Measurements from ENCODE around the gene HOXD8. TPM values are rescaled to one million over a fixed set of nuclear protein-coding genes. Genes with fewer than 3 reads are reported as not detected.
A peak's percentile ranks its signal among the peaks of the same experiment; 100 is the strongest.

The HOXD8 gene
- total and polyA plus RNA-seq, 2 donors (not counting 1 experiment from before 2014, with no cell fraction given) = not detected

DNA sequence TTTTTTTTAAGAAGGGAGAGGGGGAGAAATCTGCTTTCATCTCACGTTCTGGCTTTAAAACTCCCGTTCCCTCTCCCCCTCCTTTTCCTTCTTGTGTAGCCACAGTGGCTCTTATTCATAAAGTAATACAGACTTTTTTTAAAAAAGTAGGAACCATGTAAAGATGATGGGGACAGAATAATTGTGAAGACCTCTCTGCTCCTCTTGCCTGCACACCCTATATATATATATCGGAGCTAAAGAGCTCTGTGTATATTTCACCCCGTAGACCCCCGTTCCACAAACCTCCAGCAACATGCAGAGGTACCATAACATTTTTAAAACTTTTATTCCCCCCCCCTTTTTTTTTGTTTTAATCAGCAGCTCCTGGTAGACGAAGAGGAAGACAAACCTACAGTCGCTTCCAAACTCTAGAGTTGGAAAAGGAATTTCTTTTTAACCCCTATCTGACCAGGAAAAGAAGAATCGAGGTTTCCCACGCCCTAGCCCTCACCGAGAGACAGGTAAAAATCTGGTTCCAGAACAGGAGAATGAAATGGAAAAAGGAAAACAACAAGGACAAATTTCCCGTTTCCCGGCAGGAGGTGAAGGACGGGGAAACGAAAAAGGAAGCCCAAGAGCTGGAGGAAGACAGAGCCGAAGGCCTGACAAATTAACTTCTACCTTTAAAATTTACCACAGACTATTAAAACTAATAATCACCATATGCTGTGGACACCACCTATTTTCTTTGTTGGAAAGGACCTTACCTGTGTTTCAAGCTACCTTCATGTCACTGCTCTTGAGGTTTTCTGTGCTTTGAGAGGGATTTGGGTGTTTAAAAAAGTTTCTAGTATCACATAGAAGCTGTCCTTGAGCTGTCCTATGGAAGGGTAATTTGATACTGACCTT lies 1.7 kb downstream of the HOXD8 start:
- H3K4me3 ChIP-seq (replicated peaks in 1 of 4; ENCODE audit: control extremely low read depth in 1 of 4, insufficient read depth in 1 of 4, low read depth in 3 of 4, low read length in 4 of 4) = no peak overlapping the region
- H3K27ac ChIP-seq (ENCODE audit: insufficient read depth, low read length) = no peak overlapping the region
- no peaks in the 10 kb centered on the region for H4K20me1 ChIP-seq (ENCODE audit: control insufficient read depth, extremely low read depth, insufficient read depth, low read length)
- no peak overlapping the region for H3K4me2 ChIP-seq (ENCODE audit: extremely low read depth, insufficient read depth, low read length)
- no peak for TF ChIP-seq EZH2 (IDR thresholded peaks at IDR 0.05; ENCODE audit: low read length, missing control alignments)
- TF ChIP-seq, protein P1, sequence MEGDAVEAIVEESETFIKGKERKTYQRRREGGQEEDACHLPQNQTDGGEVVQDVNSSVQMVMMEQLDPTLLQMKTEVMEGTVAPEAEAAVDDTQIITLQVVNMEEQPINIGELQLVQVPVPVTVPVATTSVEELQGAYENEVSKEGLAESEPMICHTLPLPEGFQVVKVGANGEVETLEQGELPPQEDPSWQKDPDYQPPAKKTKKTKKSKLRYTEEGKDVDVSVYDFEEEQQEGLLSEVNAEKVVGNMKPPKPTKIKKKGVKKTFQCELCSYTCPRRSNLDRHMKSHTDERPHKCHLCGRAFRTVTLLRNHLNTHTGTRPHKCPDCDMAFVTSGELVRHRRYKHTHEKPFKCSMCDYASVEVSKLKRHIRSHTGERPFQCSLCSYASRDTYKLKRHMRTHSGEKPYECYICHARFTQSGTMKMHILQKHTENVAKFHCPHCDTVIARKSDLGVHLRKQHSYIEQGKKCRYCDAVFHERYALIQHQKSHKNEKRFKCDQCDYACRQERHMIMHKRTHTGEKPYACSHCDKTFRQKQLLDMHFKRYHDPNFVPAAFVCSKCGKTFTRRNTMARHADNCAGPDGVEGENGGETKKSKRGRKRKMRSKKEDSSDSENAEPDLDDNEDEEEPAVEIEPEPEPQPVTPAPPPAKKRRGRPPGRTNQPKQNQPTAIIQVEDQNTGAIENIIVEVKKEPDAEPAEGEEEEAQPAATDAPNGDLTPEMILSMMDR (conservative IDR thresholded peaks at IDR 0.05 in 1 of 2, IDR thresholded peaks at IDR 0.05 in 1 of 2; ENCODE audit: low read depth in 1 of 2, low read length in 2 of 2) = no peak
- no peaks in the 10 kb centered on the region for H3K79me2 ChIP-seq (ENCODE audit: control insufficient read depth, insufficient read depth, low read length)
- H3K9ac ChIP-seq (ENCODE audit: insufficient read depth, low read length) = no peak overlapping the region
- no peak for DNase-seq (ENCODE audit: low read depth in 2 of 2)
- H3K9me3 ChIP-seq (ENCODE audit: control insufficient read depth, insufficient read depth, low read depth, low read length) = no peaks in the 10 kb centered on the region
- no peaks in the 10 kb centered on the region for H3K36me3 ChIP-seq (ENCODE audit: control insufficient read depth, insufficient read depth, low read length)
- no peaks in the 10 kb centered on the region for H3K4me1 ChIP-seq (ENCODE audit: control insufficient read depth, extremely low read depth, insufficient read depth, low read length)
- H2AFZ ChIP-seq (ENCODE audit: low read length) = no peak overlapping the region
- peaks cover 73% of the 10 kb centered on the region for H3K27me3 ChIP-seq (ENCODE audit: control insufficient read depth, insufficient read depth, low read length)

DNA sequence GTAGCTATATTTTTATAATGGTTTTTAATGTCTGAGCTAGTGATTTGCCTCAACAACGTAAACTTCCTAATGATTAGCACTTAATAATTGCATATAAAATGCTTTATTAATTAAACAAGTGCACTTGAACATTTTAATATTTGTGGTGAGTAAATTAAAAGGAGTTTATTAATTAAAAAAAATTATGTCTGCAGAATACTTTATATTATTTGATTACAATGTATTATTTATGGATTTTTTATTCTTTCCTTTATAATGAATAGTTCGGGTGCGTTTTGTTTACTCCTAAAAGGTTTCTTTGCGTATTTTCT lies 2.3 kb downstream of the HOXD8 start:
- Histone ChIP-seq H3K4me1 (ENCODE audit: control insufficient read depth, extremely low read depth, insufficient read depth, low read length) (no peaks in the 10 kb centered on the region), H3K4me3 (replicated peaks in 1 of 4; ENCODE audit: control extremely low read depth in 1 of 4, insufficient read depth in 1 of 4, low read depth in 3 of 4, low read length in 4 of 4) (peak overlapping the region in 1 of 4 experiments; percentile 47), H3K9me3 (ENCODE audit: control insufficient read depth, insufficient read depth, low read depth, low read length) (no peaks in the 10 kb centered on the region), H3K4me2 (ENCODE audit: extremely low read depth, insufficient read depth, low read length) (peak overlapping the region; percentile 15), H4K20me1 (ENCODE audit: control insufficient read depth, extremely low read depth, insufficient read depth, low read length) (no peaks in the 10 kb centered on the region), H3K27ac (ENCODE audit: insufficient read depth, low read length) (no peak overlapping the region), H3K79me2 (ENCODE audit: control insufficient read depth, insufficient read depth, low read length) (no peaks in the 10 kb centered on the region), H2AFZ (ENCODE audit: low read length) (no peak overlapping the region), H3K27me3 (ENCODE audit: control insufficient read depth, insufficient read depth, low read length) (peaks cover 76% of the 10 kb centered on the region), H3K36me3 (ENCODE audit: control insufficient read depth, insufficient read depth, low read length) (no peaks in the 10 kb centered on the region), H3K9ac (ENCODE audit: insufficient read depth, low read length) (no peak overlapping the region)
- no peak for DNase-seq (ENCODE audit: low read depth in 2 of 2)
- TF ChIP-seq, protein P1 (conservative IDR thresholded peaks at IDR 0.05 in 1 of 2, IDR thresholded peaks at IDR 0.05 in 1 of 2; ENCODE audit: low read depth in 1 of 2, low read length in 2 of 2) = no peak
- TF ChIP-seq EZH2 (IDR thresholded peaks at IDR 0.05; ENCODE audit: low read length, missing control alignments) = no peak

DNA sequence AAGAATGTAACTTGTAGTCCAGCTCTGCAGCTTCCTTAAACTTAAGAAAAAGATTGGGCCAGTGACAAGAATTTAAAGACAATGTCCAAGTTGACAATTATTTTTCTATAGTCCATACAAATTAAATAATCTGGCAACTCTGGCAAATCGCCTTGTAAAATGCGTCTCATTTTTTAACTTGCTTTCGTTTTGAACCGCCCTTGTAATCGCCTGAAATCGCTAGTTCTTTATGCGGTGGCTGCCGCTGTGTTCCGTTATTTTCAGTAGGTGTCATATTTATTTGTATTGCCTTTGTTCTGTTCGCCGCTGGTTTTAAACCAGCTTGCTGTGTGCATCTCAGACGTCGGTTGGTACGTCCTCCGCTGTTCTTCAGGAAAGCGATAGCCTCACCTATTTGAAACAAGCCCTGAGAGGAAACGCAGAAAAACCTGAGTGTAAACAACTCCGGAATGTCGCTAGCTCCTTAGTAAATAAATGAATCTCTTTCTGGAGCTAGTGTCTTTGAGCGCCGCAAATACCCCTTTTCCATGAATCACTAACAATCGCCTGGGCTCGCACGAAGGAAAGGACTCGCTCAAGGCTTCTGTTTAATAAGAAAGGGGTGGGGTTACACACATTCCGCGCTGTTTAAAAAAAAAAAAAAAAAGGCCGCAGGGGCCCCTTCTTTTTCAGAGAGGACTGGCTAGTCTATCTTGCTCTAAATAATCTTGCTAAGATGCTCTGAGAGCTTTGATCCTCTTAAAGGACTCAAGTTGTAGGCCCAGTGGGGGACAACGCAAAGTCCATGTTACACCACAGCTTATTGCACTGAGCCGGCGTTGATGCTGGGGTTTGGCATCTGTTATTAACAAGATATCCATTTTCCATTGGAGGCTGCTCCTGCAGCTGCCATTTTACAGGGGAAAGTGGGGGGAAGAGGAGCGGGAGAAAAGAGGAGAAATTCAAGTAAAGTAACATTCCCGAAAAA lies 3.0 kb downstream of the HOXD8 start:
- Histone ChIP-seq H3K79me2 (ENCODE audit: control insufficient read depth, insufficient read depth, low read length) (no peaks in the 10 kb centered on the region), H4K20me1 (ENCODE audit: control insufficient read depth, extremely low read depth, insufficient read depth, low read length) (no peaks in the 10 kb centered on the region), H3K9me3 (ENCODE audit: control insufficient read depth, insufficient read depth, low read depth, low read length) (no peaks in the 10 kb centered on the region), H3K36me3 (ENCODE audit: control insufficient read depth, insufficient read depth, low read length) (no peaks in the 10 kb centered on the region), H3K4me3 (replicated peaks in 1 of 4; ENCODE audit: control extremely low read depth in 1 of 4, insufficient read depth in 1 of 4, low read depth in 3 of 4, low read length in 4 of 4) (peak overlapping the region in 2 of 4 experiments; percentile 23 to 47), H3K4me2 (ENCODE audit: extremely low read depth, insufficient read depth, low read length) (peak overlapping the region; percentile 58), H2AFZ (ENCODE audit: low read length) (no peak overlapping the region), H3K4me1 (ENCODE audit: control insufficient read depth, extremely low read depth, insufficient read depth, low read length) (no peaks in the 10 kb centered on the region), H3K9ac (ENCODE audit: insufficient read depth, low read length) (no peak overlapping the region), H3K27me3 (ENCODE audit: control insufficient read depth, insufficient read depth, low read length) (peaks cover 83% of the 10 kb centered on the region), H3K27ac (ENCODE audit: insufficient read depth, low read length) (no peak overlapping the region)
- TF ChIP-seq EZH2 (IDR thresholded peaks at IDR 0.05; ENCODE audit: low read length, missing control alignments) = peak; percentile 73
- TF ChIP-seq, protein P1 (conservative IDR thresholded peaks at IDR 0.05 in 1 of 2, IDR thresholded peaks at IDR 0.05 in 1 of 2; ENCODE audit: low read depth in 1 of 2, low read length in 2 of 2) = no peak
- peak in 1 of 2 donors; percentile 47 for DNase-seq (ENCODE audit: low read depth in 2 of 2)
